DMS53 (cell line): Measurements from ENCODE around the gene RSPH6A.

ENCODE experiments used
- DNase-seq: peaks from one replicate; lab custom pipeline; 2025; lab: John Stamatoyannopoulos, UW

Gene RSPH6A

GRCh38 chr19:45825263-45825605, 10.1 kb upstream of the RSPH6A start:
- DNase-seq: no peak

GRCh38 chr19:45824531-45825262, 9.6 kb upstream of the RSPH6A start:
- DNase-seq: peak; percentile 53

- DNase-seq: peak; percentile 69
Observed at GRCh38 chr19:45824041-45824471, 8.9 kb upstream of the RSPH6A start.

- no peak for DNase-seq
Observed at GRCh38 chr19:45823182-45823581, 8.1 kb upstream of the RSPH6A start.

GRCh38 chr19:45822716-45823115, 7.6 kb upstream of the RSPH6A start:
- no peak for DNase-seq

- DNase-seq: no peak
Observed at GRCh38 chr19:45821570-45821969, 6.5 kb upstream of the RSPH6A start.

- DNase-seq: no peak
Observed at GRCh38 chr19:45821103-45821521, 6.0 kb upstream of the RSPH6A start.

GRCh38 chr19:45820413-45821102, 5.5 kb upstream of the RSPH6A start:
- DNase-seq: no peak

GRCh38 chr19:45819769-45820168, 4.7 kb upstream of the RSPH6A start:
- DNase-seq: no peak

- peak; percentile 82 for DNase-seq
Observed at GRCh38 chr19:45817725-45818301, 2.7 kb upstream of the RSPH6A start.

GRCh38 chr19:45817010-45817724, 2.1 kb upstream of the RSPH6A start:
- peak; percentile 97 for DNase-seq

GRCh38 chr19:45816236-45817009, 1.3 kb upstream of the RSPH6A start:
- DNase-seq: peak; percentile 45

GRCh38 chr19:45815481-45816216, 541 bp upstream of the RSPH6A start:
- no peak for DNase-seq

GRCh38 chr19:45814166-45814780, 835 bp downstream of the RSPH6A start:
- DNase-seq: no peak

- DNase-seq: no peak
Observed at GRCh38 chr19:45812297-45812696, 2.8 kb downstream of the RSPH6A start.

GRCh38 chr19:45809643-45810159, 5.4 kb downstream of the RSPH6A start:
- peak; percentile 97 for DNase-seq

GRCh38 chr19:45805719-45806118, 9.4 kb downstream of the RSPH6A start:
- DNase-seq: no peak

- no peak for DNase-seq
Observed at GRCh38 chr19:45804959-45805230, 10.2 kb downstream of the RSPH6A start.

GRCh38 chr19:45804140-45804958, 10.8 kb downstream of the RSPH6A start:
- DNase-seq: no peak
